Loucy (cell line): ENCODE results near the gene PPP1R14B.

ENCODE experiments used
- H2AFZ ChIP-seq: fragments of 200-600 bp; sonication (generic); 2 replicates; pipeline ENCODE4 v1.6.0; 2016; ENCODE audit warnings: antibody characterized with exemption, mild to moderate bottlenecking, low read length, moderate library complexity
- H3F3A ChIP-seq: fragments of 200-600 bp; 2 replicates; pipeline ENCODE4 v1.6.0; 2016; ENCODE audit warnings: antibody characterized with exemption, low read depth, mild to moderate bottlenecking
- H3K27me3 ChIP-seq: fragments of 200-600 bp; sonication (generic); 2 replicates; pipeline ENCODE4 v1.6.1; 2014; ENCODE audit warnings: low read length, mild to moderate bottlenecking; ENCODE audit not compliant: insufficient read depth, poor library complexity, severe bottlenecking
- H3K36me3 ChIP-seq: fragments of 200-600 bp; sonication (generic); 2 replicates; pipeline ENCODE4 v1.6.1; 2016; ENCODE audit warnings: low read length; ENCODE audit not compliant: insufficient read depth
- H3K4me1 ChIP-seq: fragments of 200-600 bp; sonication (generic); 2 replicates; pipeline ENCODE4 v1.5.1; 2014; ENCODE audit warnings: low read length, mild to moderate bottlenecking; ENCODE audit not compliant: insufficient read depth, poor library complexity, severe bottlenecking
- H3K4me2 ChIP-seq: fragments of 200-600 bp; sonication (generic); 2 replicates; pipeline ENCODE4 v1.6.0; 2014; ENCODE audit warnings: antibody characterized with exemption, low read length, low read depth, mild to moderate bottlenecking; ENCODE audit not compliant: poor library complexity, severe bottlenecking
- H3K4me3 ChIP-seq: fragments of 200-600 bp; sonication (generic); 2 replicates; pipeline ENCODE4 v1.5.1; 2014; ENCODE audit warnings: low read length, mild to moderate bottlenecking, mixed read lengths; ENCODE audit not compliant: poor library complexity, severe bottlenecking
- H3K79me2 ChIP-seq: fragments of 200-600 bp; sonication (generic); 2 replicates; pipeline ENCODE4 v1.6.1; 2014; ENCODE audit warnings: low read length; ENCODE audit not compliant: insufficient read depth
- H3K9ac ChIP-seq: fragments of 200-600 bp; sonication (generic); 2 replicates; pipeline ENCODE4 v1.6.0; 2014; ENCODE audit warnings: mild to moderate bottlenecking, low read depth, low read length, moderate library complexity; ENCODE audit not compliant: poor library complexity, severe bottlenecking
- H3K9me2 ChIP-seq: fragments of 200-600 bp; sonication (generic); replicated peaks from 2 replicates; pipeline ENCODE4 v1.6.1; 2016; ENCODE audit warnings: low read depth, low read length, mixed read lengths
- H3K9me3 ChIP-seq: fragments of 200-600 bp; sonication (generic); 2 replicates; pipeline ENCODE4 v1.6.1; 2014; ENCODE audit warnings: mild to moderate bottlenecking, antibody characterized with exemption, low read length, low read depth; ENCODE audit not compliant: insufficient read depth
- H4K20me1 ChIP-seq: fragments of 200-600 bp; sonication (generic); 2 replicates; pipeline ENCODE4 v1.6.0; 2014; ENCODE audit warnings: antibody characterized with exemption, low read length, mild to moderate bottlenecking; ENCODE audit not compliant: insufficient read depth, poor library complexity, severe bottlenecking
- CTCF ChIP-seq: fragments of 200-600 bp; sonication (generic); conservative IDR thresholded peaks from 2 replicates; pipeline ENCODE4 v1.5.1; 2014; ENCODE audit warnings: mild to moderate bottlenecking, antibody characterized with exemption, low read length
- EZH2phosphoT487 ChIP-seq: fragments of 200-600 bp; IDR thresholded peaks from 2 replicates; pipeline ENCODE4 v1.6.1; 2018; ENCODE audit warnings: antibody characterized with exemption, mild to moderate bottlenecking, moderate library complexity, borderline replicate concordance

PPP1R14B gene

GRCh38 chr11:64203421-64204079, 43.2 kb downstream of the PPP1R14B start:
- no peaks in the 10 kb centered on the region for H3K27me3 ChIP-seq
- TF ChIP-seq CTCF (no peak), EZH2phosphoT487 (no peak)
- H3K9ac ChIP-seq, result no peak overlapping the region
- H3K9me3 ChIP-seq, result no peaks in the 10 kb centered on the region
- H3K4me1 ChIP-seq, result peaks cover 18% of the 10 kb centered on the region
- H4K20me1 ChIP-seq, result peaks cover 17% of the 10 kb centered on the region
- H3K4me2 ChIP-seq, result no peak overlapping the region
- H3K4me3 ChIP-seq, result no peak overlapping the region
- H3F3A ChIP-seq, result peaks cover 6% of the 10 kb centered on the region; the same call in 1 of the 2 replicates
- H3K9me2 ChIP-seq, result no peaks in the 10 kb centered on the region
- peaks cover 34% of the 10 kb centered on the region for H3K79me2 ChIP-seq
- peaks cover 51% of the 10 kb centered on the region; the same call in 1 of the 2 replicates for H3K36me3 ChIP-seq
- no peak overlapping the region for H2AFZ ChIP-seq

- no peaks in the 10 kb centered on the region for H3K9me2 ChIP-seq
- H3K9ac ChIP-seq, result no peak overlapping the region
- H2AFZ ChIP-seq, result no peak overlapping the region
- peaks cover 6% of the 10 kb centered on the region; the same call in 1 of the 2 replicates for H3F3A ChIP-seq
- H3K4me3 ChIP-seq, result no peak overlapping the region
- H3K4me2 ChIP-seq, result no peak overlapping the region
- H3K27me3 ChIP-seq, result no peaks in the 10 kb centered on the region
- no peak for TF ChIP-seq CTCF
- TF ChIP-seq EZH2phosphoT487, result no peak
- H4K20me1 ChIP-seq, result peaks cover 14% of the 10 kb centered on the region
- H3K4me1 ChIP-seq, result peaks cover 13% of the 10 kb centered on the region
- no peaks in the 10 kb centered on the region for H3K9me3 ChIP-seq
- H3K36me3 ChIP-seq, result peaks cover 57% of the 10 kb centered on the region; the same call in 1 of the 2 replicates
- H3K79me2 ChIP-seq, result peaks cover 31% of the 10 kb centered on the region
These were observed 43.8 kb downstream of the PPP1R14B start for GRCh38 chr11:64202992-64203391.

DNA sequence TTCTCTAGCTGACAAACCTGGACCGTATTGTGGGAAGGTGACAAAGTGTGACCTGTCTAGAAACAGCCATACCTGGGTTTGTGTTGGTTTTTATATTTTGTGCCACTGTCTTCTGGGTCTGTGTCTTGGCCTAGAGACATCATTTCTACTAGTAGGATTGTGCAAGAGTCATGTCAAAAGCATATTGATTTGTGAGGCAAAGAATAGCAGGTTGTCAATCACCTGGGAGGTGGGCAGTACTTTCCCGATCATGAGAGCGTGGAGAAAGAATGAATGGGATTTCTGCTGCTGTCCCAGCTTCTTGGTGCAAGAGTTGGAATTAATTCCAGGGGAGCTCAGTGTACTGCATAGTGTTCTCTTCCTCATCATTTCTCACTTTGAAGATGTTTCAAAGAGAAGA, 45.2 kb downstream of the PPP1R14B start:
- no peak overlapping the region for H3K9ac ChIP-seq
- peaks cover 27% of the 10 kb centered on the region; the same call in 1 of the 2 replicates for H3K79me2 ChIP-seq
- no peaks in the 10 kb centered on the region for H3K9me3 ChIP-seq
- H3K4me2 ChIP-seq, result no peak overlapping the region
- peaks cover 13% of the 10 kb centered on the region for H3K4me1 ChIP-seq
- H2AFZ ChIP-seq, result no peak overlapping the region
- H3K27me3 ChIP-seq, result no peaks in the 10 kb centered on the region
- no peak overlapping the region for H3K4me3 ChIP-seq
- H4K20me1 ChIP-seq, result peaks cover 13% of the 10 kb centered on the region
- H3K9me2 ChIP-seq, result no peaks in the 10 kb centered on the region
- TF ChIP-seq CTCF (no peak), EZH2phosphoT487 (no peak)
- H3F3A ChIP-seq, result peaks cover 6% of the 10 kb centered on the region; the same call in 1 of the 2 replicates
- peaks cover 71% of the 10 kb centered on the region; the same call in 1 of the 2 replicates for H3K36me3 ChIP-seq
